ENCODE results near the gene PRKCH. TPM values are rescaled to one million over a fixed set of nuclear protein-coding genes. Genes with fewer than 3 reads are reported as not detected.

PRKCH gene
- total and polyA plus RNA-seq, 10 of the 15 experiments (the other 5 are each of a cell fraction or from before 2014, with no cell fraction given): 10.7 to 140 (median 33.2) TPM

GRCh38 chr14:61401461-61401860 is 80.1 kb downstream of the PRKCH start (continued):
- TF ChIP-seq TCF3 (IDR thresholded peaks at IDR 0.05; ENCODE audit: borderline replicate concordance, insufficient read depth, low read depth, low read length) (no peak), PRDM15 (CRISPR knock-in tag; IDR thresholded peaks at IDR 0.05) (no peak), BMI1 (IDR thresholded peaks at IDR 0.05; ENCODE audit: borderline replicate concordance) (no peak)

- H3K36me3 ChIP-seq (ENCODE audit: control insufficient read depth in 2 of 2, insufficient read depth in 2 of 2, low read length in 1 of 2): no peaks in the 10 kb centered on the region
- 36% methylated on average over 2 of the region's 2 CpGs for WGBS (ENCODE audit: insufficient coverage, insufficient replicate concordance, low lambda C conversion rate, missing lambda C conversion rate)
- ATAC-seq (peak; percentile 86), DNase-seq (ENCODE audit: low read depth, low spot score) (peak; percentile 61), FAIRE-seq (peak; percentile 41)
- H3K79me2 ChIP-seq (ENCODE audit: control insufficient read depth, insufficient read depth, low read length): peaks cover 53% of the 10 kb centered on the region
- ChIA-PET POLR2A (interaction anchor here (0.7 to 1.5 kb wide), 9 partner anchors 14 to 349 kb away, joined by 3 to 7 read pairs (median 3); no protein-coding TSS in a partner anchor), CTCF (interaction anchor here (0.9 to 1.7 kb wide), 9 partner anchors 8 to 73 kb away, joined by 3 to 8 read pairs (median 4); no protein-coding TSS in a partner anchor), SMC1A (ENCODE audit: uncharacterized antibody, unreplicated experiment) (interaction anchor here (0.6 to 6.8 kb wide), 21 partner anchors 9 to 110 kb away, joined by 3 to 84 read pairs (median 4); no protein-coding TSS in a partner anchor), RAD21 (ENCODE audit: unreplicated experiment) (interaction anchor here (0.5 to 2.4 kb wide), 19 partner anchors 8 to 452 kb away, joined by 3 to 16 read pairs (median 4); partner anchors contain the start of gene PRKCH)
- H3K9me3 ChIP-seq (replicated peaks; ENCODE audit: control insufficient read depth, insufficient read depth, low read length): no peaks in the 10 kb centered on the region
- H2AFZ ChIP-seq (ENCODE audit: control insufficient read depth, low read depth, low read length): no peak overlapping the region; the same call in 1 of the 2 replicates
- H3K27me3 ChIP-seq (replicated peaks in 1 of 2; ENCODE audit: control insufficient read depth in 2 of 2, insufficient read depth in 2 of 2, low read length in 1 of 2): no peaks in the 10 kb centered on the region
- peaks cover 17% of the 10 kb centered on the region for H3K4me1 ChIP-seq (ENCODE audit: control insufficient read depth, insufficient read depth, low read length)
- intact Hi-C loops (cut with micrococcal nuclease; ENCODE audit: unreplicated experiment) (no loop called here), in situ Hi-C loops (cut with MboI) (no loop called here)
- BruUV-seq (replicated peaks): no TSS peak
- H3K4me3 ChIP-seq: no peak overlapping the region
- peak overlapping the region; percentile 89 for H3K27ac ChIP-seq (ENCODE audit: control insufficient read depth, insufficient read depth)
- peak overlapping the region; percentile 80 for H3K4me2 ChIP-seq (ENCODE audit: control insufficient read depth, insufficient read depth)
- peak overlapping the region; percentile 36 for H3K9ac ChIP-seq (ENCODE audit: control insufficient read depth, insufficient read depth, low read length)
- no peaks in the 10 kb centered on the region for H4K20me1 ChIP-seq (ENCODE audit: control insufficient read depth, insufficient read depth)
- TF ChIP-seq RELB (IDR thresholded peaks at IDR 0.05; ENCODE audit: low read depth): peak; percentile 16; the same call in 1 of the 2 replicates
- peak; percentile 55 for TF ChIP-seq RUNX3 (IDR thresholded peaks at IDR 0.05; ENCODE audit: low read length)
- TF ChIP-seq ZBED1 (IDR thresholded peaks at IDR 0.05; ENCODE audit: borderline replicate concordance): 0 out of 2 replicates have a peak, but pooled peaks have one; percentile 34
- TF ChIP-seq MEF2B (IDR thresholded peaks at IDR 0.05; ENCODE audit: partially characterized antibody, poor library complexity, severe bottlenecking): peak; percentile 40
- no peak for TF ChIP-seq SMAD5 (IDR thresholded peaks at IDR 0.05; ENCODE audit: low read depth)
- peak; percentile 43; the same call in 1 of the 2 replicates for TF ChIP-seq ZNF687 (IDR thresholded peaks at IDR 0.05)
- TF ChIP-seq ZNF622 (IDR thresholded peaks at IDR 0.05): no peak
- peak; percentile 12; the same call in 1 of the 2 replicates for TF ChIP-seq ATF7 (IDR thresholded peaks at IDR 0.05; ENCODE audit: low read depth)
Observed at GRCh38 chr14:61403411-61403810, 82.0 kb downstream of the PRKCH start.

Data from GM12878 (cell line).